Brain microvascular endothelial cell (primary cell): ENCODE measurements around the gene ACTBL2.

Experiments used
- DNase-seq: peaks from one replicate; pipeline ENCODE4 v3.0.0-alpha.2; 2020
- H3K27ac ChIP-seq: fragments of 250-450 bp; sonication (Bioruptor Pico); 2 replicates; pipeline ENCODE4 v1.5.1; 2020; ENCODE audit warnings: mild to moderate bottlenecking, moderate library complexity
- H3K27me3 ChIP-seq: fragments of 250-450 bp; sonication (Bioruptor Pico); replicated peaks from 2 replicates; pipeline ENCODE4 v1.5.1; 2020; ENCODE audit warnings: mild to moderate bottlenecking
- H3K36me3 ChIP-seq: fragments of 250-450 bp; sonication (Bioruptor Pico); replicated peaks from 2 replicates; pipeline ENCODE4 v1.5.1; 2020; ENCODE audit warnings: mild to moderate bottlenecking
- H3K4me3 ChIP-seq: 2 replicates; pipeline ENCODE4 v1.5.1; 2011; ENCODE audit warnings: low read depth, mild to moderate bottlenecking, control low read depth, low read length, moderate library complexity
- CTCF ChIP-seq: IDR thresholded peaks from 2 replicates; pipeline ENCODE4 v1.5.1; 2011; ENCODE audit warnings: low read depth, mild to moderate bottlenecking, moderate library complexity, low read length, control low read depth, inconsistent platforms; ENCODE audit errors: missing control alignments
- in situ Hi-C: cut with HindIII; loops from 2 replicates; pipeline ENCODE4 v1.10.0; 2017; ENCODE audit warnings: low sequenced_read_pairs, low pct_ligation_motif_present

ACTBL2 gene

GRCh38 chr5:57435701-57436134 is 46.9 kb downstream of the ACTBL2 start:
- in situ Hi-C loops, result no loop called here
- DNase-seq, result peak; percentile 99
- Histone ChIP-seq H3K36me3 (no peaks in the 10 kb centered on the region), H3K27me3 (no peaks in the 10 kb centered on the region), H3K4me3 (no peak overlapping the region), H3K27ac (peak overlapping the region; percentile 100)
- no peak for TF ChIP-seq CTCF

GRCh38 chr5:57434683-57435082 is 47.9 kb downstream of the ACTBL2 start:
- no peak for DNase-seq
- no peaks in the 10 kb centered on the region for H3K36me3 ChIP-seq
- no peak overlapping the region for H3K4me3 ChIP-seq
- in situ Hi-C loops, result no loop called here
- H3K27me3 ChIP-seq, result no peaks in the 10 kb centered on the region
- peak overlapping the region; percentile 100 for H3K27ac ChIP-seq
- TF ChIP-seq CTCF, result no peak

- Histone ChIP-seq H3K27ac (peak overlapping the region; percentile 100), H3K27me3 (no peaks in the 10 kb centered on the region), H3K36me3 (no peaks in the 10 kb centered on the region), H3K4me3 (no peak overlapping the region)
- peak; percentile 89 for DNase-seq
- no peak for TF ChIP-seq CTCF
- in situ Hi-C loops, result no loop called here
Observed at GRCh38 chr5:57434227-57434640, 48.4 kb downstream of the ACTBL2 start.

DNA sequence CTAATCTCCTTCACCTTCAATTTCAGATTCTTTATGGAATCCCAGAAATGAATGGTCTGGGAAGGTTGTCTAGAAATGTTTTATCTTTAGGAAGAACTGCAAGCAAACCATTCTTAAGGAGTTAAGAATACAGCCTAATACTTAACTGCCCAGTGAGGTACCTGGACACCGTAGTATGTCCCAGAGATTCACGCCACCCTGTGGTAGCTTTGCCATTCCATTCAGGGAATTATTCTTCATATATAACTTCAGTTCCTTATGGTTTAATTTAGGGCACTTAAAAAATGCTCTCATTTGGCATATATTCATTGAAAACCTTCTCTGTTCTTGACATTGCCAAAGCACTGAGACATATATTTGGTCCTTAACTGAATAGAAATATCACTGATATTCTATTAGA is 49.7 kb downstream of the ACTBL2 start:
- Histone ChIP-seq H3K4me3 (no peak overlapping the region), H3K27ac (no peak overlapping the region), H3K36me3 (no peaks in the 10 kb centered on the region), H3K27me3 (no peaks in the 10 kb centered on the region)
- in situ Hi-C loops, result no loop called here
- DNase-seq, result peak; percentile 36
- peak; percentile 30 for TF ChIP-seq CTCF

DNA sequence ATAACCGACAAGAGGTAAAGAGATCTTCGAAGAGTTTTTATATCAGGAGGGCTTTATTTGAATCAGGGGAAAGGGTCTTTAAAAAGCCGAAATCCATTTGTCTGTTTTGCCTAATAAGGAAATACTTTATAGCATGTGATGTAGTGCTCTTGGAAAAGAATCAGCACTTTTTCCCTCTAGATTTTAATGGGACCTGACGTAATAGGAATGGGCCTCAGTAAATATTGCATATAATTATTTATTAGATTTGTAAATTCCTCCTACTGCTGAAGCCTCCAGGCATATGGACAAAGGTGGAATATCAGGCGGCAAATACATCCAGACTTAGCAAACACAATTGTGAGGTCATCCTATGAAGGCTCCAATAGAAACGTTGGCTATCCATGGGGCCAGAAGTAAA is 50.9 kb downstream of the ACTBL2 start:
- no peak for TF ChIP-seq CTCF
- no peak for DNase-seq
- H3K36me3 ChIP-seq, result no peaks in the 10 kb centered on the region
- no peaks in the 10 kb centered on the region for H3K27me3 ChIP-seq
- no peak overlapping the region for H3K4me3 ChIP-seq
- no peak overlapping the region for H3K27ac ChIP-seq
- in situ Hi-C loops, result no loop called here
